ENCODE results near the gene ADRM1. TPM values are rescaled to one million over a fixed set of nuclear protein-coding genes. Genes with fewer than 3 reads are reported as not detected.
A peak's percentile ranks its signal among the peaks of the same experiment; 100 is the strongest.

ADRM1 gene
- total RNA-seq (2022) (98.0 and 127 TPM in 2 replicates), Bru-seq, nascent RNA (percentile 63 among the genes with signal in this experiment), BruChase-seq, experiment 1, labeled RNA remaining after a 6-hour chase (percentile 84 among the genes with signal in this experiment), BruChase-seq, experiment 2, labeled RNA remaining after a 2-hour chase (percentile 67 among the genes with signal in this experiment)
- long read RNA-seq, transcript ADRM1-205 (9 exons, 1,361 nt), result minor isoform, 5 of 450 reads
- long read RNA-seq, transcript ADRM1-201 (10 exons, 1,478 nt), result major isoform, 346 of 450 reads
- long read RNA-seq, partial matches to known transcripts, result 24 of 450 reads
- long read RNA-seq, other reads (novel, unspliced or antisense), result 75 of 450 reads

GRCh38 chr20:62302341-62303061 is at the start of gene ADRM1:
Gene ADRM1 (plus strand): TSS chr20:62302997. CDS start chr20:62303569, 572 bp downstream.
- H3K4me1 Mint-ChIP-seq (ENCODE audit: insufficient read depth, unreplicated experiment), result peaks cover 18% of the 10 kb centered on the region
- POLR2A ChIA-PET, result interaction anchor here (0.5 to 6.4 kb wide), 12 partner anchors 16 to 350 kb away, joined by 3 to 128 read pairs (median 4); partner anchors contain the start of genes LAMA5 and RPS21
- peak within 1 kb of the TSS; percentile 90 for H3K4me3 Mint-ChIP-seq (ENCODE audit: unreplicated experiment)
- peaks cover 58% of the 10 kb centered on the region for H3K36me3 Mint-ChIP-seq (ENCODE audit: insufficient read depth, unreplicated experiment)
- peak within 1 kb of the TSS; percentile 95 for H3K27ac Mint-ChIP-seq (ENCODE audit: low read depth, unreplicated experiment)
- CTCF ChIA-PET, result interaction anchor here (0.6 to 2.4 kb wide), 12 partner anchors 8 to 155 kb away, joined by 3 to 16 read pairs (median 4); no protein-coding TSS in a partner anchor
- H3K27me3 Mint-ChIP-seq (ENCODE audit: insufficient read depth, unreplicated experiment), result no peaks in the 10 kb centered on the region
- no TSS peak for BruUV-seq (replicated peaks)
- peak; percentile 95 for TF ChIP-seq CTCF (IDR thresholded peaks at IDR 0.05; ENCODE audit: unreplicated experiment)
- no peaks in the 10 kb centered on the region for H3K9me3 Mint-ChIP-seq (ENCODE audit: unreplicated experiment)
- DNase-seq (ENCODE audit: unreplicated experiment), result peak; percentile 95
- intact Hi-C loops (cut with micrococcal nuclease), result loop anchor here (1.0 to 5.0 kb wide), 5 partner anchors 48 to 492 kb away; partner anchors contain the start of gene LAMA5

- H3K36me3 Mint-ChIP-seq (ENCODE audit: insufficient read depth, unreplicated experiment), result peaks cover 33% of the 10 kb centered on the region
- BruUV-seq (replicated peaks), result no TSS peak
- H3K4me1 Mint-ChIP-seq (ENCODE audit: insufficient read depth, unreplicated experiment), result peaks cover 5% of the 10 kb centered on the region
- no peak for DNase-seq (ENCODE audit: unreplicated experiment)
- TF ChIP-seq CTCF (IDR thresholded peaks at IDR 0.05; ENCODE audit: unreplicated experiment), result no peak
- no peaks in the 10 kb centered on the region for H3K27me3 Mint-ChIP-seq (ENCODE audit: insufficient read depth, unreplicated experiment)
- no peak overlapping the region for H3K27ac Mint-ChIP-seq (ENCODE audit: low read depth, unreplicated experiment)
- POLR2A ChIA-PET, result no interaction called here
- no peaks in the 10 kb centered on the region for H3K9me3 Mint-ChIP-seq (ENCODE audit: unreplicated experiment)
- H3K4me3 Mint-ChIP-seq (ENCODE audit: unreplicated experiment), result no peak overlapping the region
- CTCF ChIA-PET, result interaction anchor here (0.6 kb wide), 1 partner anchor 111 kb away, joined by 3 read pairs; no protein-coding TSS in a partner anchor
- intact Hi-C loops (cut with micrococcal nuclease), result no loop called here
These were observed 49.4 kb upstream of the ADRM1 start for GRCh38 chr20:62253398-62253797.

GRCh38 chr20:62254021-62254724 is 48.6 kb upstream of the ADRM1 start:
- ChIA-PET CTCF (interaction anchor here (0.6 kb wide), 1 partner anchor 156 kb away, joined by 3 read pairs; no protein-coding TSS in a partner anchor), POLR2A (no interaction called here)
- Mint-ChIP-seq H3K27me3 (ENCODE audit: insufficient read depth, unreplicated experiment) (no peaks in the 10 kb centered on the region), H3K27ac (ENCODE audit: low read depth, unreplicated experiment) (no peak overlapping the region), H3K4me1 (ENCODE audit: insufficient read depth, unreplicated experiment) (peaks cover 9% of the 10 kb centered on the region), H3K9me3 (ENCODE audit: unreplicated experiment) (no peaks in the 10 kb centered on the region), H3K36me3 (ENCODE audit: insufficient read depth, unreplicated experiment) (peaks cover 41% of the 10 kb centered on the region), H3K4me3 (ENCODE audit: unreplicated experiment) (no peak overlapping the region)
- intact Hi-C loops (cut with micrococcal nuclease), result no loop called here
- DNase-seq (ENCODE audit: unreplicated experiment), result no peak
- no peak for TF ChIP-seq CTCF (IDR thresholded peaks at IDR 0.05; ENCODE audit: unreplicated experiment)
- no TSS peak for BruUV-seq (replicated peaks)

Data from MCF 10A (cell line).